ENCODE results near the gene KIF2B. TPM values are rescaled to one million over a fixed set of nuclear protein-coding genes. Genes with fewer than 3 reads are reported as not detected.

Gene KIF2B, protein sequence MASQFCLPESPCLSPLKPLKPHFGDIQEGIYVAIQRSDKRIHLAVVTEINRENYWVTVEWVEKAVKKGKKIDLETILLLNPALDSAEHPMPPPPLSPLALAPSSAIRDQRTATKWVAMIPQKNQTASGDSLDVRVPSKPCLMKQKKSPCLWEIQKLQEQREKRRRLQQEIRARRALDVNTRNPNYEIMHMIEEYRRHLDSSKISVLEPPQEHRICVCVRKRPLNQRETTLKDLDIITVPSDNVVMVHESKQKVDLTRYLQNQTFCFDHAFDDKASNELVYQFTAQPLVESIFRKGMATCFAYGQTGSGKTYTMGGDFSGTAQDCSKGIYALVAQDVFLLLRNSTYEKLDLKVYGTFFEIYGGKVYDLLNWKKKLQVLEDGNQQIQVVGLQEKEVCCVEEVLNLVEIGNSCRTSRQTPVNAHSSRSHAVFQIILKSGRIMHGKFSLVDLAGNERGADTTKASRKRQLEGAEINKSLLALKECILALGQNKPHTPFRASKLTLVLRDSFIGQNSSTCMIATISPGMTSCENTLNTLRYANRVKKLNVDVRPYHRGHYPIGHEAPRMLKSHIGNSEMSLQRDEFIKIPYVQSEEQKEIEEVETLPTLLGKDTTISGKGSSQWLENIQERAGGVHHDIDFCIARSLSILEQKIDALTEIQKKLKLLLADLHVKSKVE
- total RNA-seq, result not detected in 2 replicates

DNA sequence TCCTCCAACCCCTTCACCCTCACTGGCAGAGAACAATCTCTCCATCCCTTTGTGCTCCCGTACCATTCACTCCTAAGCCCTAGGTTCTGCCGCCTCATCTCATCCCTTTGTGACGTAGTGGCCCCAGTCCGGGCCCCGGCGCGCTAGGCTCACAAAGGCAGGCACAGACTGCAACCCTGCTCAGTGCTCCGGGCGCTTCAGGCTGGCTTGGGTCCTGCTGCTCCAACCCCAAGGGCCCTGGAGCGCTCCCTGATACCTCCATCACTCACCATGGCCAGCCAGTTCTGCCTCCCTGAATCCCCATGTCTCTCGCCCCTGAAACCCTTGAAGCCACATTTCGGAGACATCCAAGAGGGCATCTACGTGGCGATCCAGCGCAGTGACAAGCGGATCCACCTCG, at the start of gene KIF2B:
Gene KIF2B (plus strand): TSS at position 164 of the 400 bp plus-strand sequence. CDS start 107 bp downstream, at position 271.

Measured in uterine smooth muscle cell (primary cell).